HG02610 (cell line): Measurements from ENCODE around the gene CDK5R1.

Experiments used
- ATAC-seq: cut with Tn5 transposase; IDR thresholded peaks from one replicate; pipeline ENCODE4 v1.9.1; 2021; ENCODE audit warnings: mild to moderate bottlenecking, moderate library complexity; ENCODE audit not compliant: unreplicated experiment

The CDK5R1 gene

DNA sequence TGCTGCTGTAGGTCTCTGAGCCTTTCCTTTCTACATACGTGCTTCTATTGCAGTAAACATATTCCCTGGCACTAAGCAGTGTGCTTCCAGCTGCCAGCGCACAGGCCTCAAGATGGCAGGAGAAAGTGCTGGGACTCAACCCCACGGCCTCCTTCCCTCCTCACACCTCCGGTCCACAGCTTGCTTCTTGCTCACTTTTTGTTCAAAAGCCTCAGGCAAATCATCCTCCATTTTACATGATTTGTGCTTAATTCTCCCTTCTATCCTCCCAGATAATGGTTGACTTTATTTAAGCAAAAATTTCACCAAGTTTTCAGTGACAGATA is 5.4 kb downstream of the CDK5R1 start:
- no peak for ATAC-seq

GRCh38 chr17:32492648-32493289 is 6.0 kb downstream of the CDK5R1 start:
- no peak for ATAC-seq

DNA sequence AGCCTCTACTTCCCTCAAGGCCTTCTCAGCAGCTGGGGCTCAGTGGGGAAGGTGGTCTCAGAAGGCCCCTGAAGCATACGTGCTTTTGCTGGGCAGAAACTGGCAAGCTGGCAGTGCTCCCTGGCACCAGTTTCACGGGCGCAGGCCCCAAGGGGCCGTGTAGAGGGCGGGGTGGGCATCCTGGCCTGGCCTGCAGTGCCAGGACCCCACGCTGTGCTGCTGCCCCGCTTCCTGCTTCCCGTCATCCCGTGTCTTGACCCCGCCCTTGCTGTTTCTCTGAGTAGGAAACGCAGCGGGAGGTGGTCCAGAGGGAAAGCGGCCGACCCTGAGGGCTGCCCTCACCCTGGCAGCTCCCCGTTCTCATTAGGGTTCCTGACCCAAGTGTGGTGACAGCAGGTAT is 6.8 kb downstream of the CDK5R1 start:
- ATAC-seq, result no peak

GRCh38 chr17:32493976-32494513 is 7.3 kb downstream of the CDK5R1 start:
- no peak for ATAC-seq

DNA sequence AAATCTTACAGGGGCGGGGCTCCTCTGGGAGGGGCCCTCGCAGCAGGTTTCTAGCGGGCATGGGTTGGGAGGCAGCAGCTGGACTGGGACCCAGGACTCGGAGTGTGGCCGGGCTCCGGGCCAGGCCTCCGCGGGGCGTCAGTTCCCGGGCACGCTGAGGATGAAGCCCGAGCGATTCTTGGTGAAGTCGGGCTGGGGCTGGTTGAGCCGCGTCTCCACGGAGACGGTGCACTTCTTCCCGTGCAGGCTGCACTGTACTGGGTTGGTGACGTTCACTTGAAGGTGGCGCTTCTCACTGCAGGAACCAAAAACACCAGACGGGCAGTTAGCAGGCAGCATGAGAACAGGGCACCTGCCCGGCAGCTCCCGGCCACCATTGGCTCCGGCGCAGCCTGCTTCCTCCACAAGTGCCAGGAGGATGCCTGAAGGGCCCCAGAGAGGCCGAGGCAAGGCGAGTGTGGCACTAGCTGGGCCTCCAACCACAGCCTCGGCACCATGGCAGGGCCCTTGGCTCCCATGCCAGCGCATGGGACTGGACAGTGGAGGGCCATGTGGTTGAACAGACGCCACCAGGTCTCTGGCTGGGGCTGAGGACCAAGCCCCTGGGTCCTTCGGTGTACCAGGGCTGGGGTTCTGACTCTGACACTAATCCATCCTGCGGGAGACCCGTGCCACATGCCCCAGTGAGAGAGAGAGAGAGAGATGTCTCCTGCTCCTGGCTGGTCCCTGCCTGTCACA is 8.0 kb downstream of the CDK5R1 start:
- ATAC-seq, result no peak

DNA sequence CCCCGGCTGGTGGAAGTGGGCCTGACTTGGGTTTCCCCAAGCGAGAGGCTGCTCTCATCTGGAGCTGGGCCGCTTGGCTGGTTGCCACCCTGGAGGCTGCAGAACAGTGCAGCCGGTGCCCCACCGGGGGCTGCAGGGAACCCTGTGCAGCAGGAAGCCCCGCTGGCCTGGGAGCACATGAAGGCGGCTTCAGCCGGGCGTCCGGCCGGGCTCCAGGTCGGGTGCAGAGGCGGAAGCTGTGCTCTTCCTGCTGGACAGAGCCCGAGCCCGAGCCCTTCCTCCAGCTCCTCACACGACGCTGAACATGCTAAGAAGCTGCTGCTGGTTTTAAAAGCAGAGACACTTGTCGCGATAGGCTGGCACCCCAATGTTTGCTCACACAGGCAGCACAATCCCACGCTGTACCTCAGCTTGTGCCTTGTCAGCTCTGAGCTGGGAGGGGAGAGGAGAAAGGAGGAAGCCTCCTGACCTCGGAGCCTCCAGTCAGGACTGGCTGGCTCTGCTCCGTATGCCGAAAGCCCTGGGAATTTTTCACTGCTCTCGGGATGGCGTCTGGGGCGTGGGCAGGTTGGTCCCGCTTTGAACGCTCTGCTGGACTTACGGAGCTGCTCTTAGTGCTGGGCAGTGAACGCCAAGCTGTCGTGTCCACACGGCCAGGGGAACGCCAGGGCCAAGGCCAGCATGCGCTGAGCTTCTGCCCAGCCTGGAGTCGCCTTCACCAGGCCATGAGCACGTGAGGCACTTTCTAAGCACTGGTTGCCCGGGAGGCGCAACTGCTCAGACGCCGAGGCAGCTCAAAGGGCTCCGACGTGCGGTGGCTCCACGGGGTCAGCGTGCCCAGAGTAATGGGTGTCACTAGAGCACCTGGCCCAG is 8.8 kb downstream of the CDK5R1 start:
- ATAC-seq, result no peak

DNA sequence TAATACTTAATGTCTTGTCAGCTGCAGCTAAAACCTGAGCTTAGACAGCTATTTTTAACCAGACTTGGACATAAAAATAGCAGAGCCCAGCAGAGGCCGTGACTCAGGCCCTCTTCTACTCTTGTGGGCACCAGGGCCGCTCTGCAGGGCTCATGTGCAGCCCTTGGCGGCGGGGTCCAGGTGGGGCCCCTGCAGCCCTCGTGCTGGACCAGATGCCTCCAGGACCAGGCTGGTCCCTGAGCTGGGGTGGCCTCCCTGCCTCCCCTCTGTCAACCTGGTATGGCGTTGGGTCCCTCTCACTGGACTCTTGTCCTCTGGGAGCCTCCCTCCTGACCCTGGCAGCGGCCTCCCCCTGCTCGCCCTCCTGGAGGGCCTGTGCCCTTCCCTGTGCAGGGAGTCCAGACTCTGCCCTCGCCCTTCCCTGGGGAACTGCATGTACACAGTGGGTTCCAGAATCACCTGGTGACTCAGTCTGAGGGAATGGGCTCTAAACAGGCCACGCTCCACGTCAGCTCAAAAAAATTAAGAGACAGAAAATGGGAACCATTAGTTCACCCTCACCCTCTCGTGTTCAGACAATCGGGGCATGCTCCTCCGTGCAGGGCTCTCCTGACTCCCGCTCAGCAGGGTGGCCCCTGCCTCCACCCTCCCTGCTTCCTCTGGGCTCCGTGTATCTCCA is 9.7 kb downstream of the CDK5R1 start:
- ATAC-seq, result no peak

- ATAC-seq, result no peak
Observed at GRCh38 chr17:32497431-32498205, 10.8 kb downstream of the CDK5R1 start.

GRCh38 chr17:32498391-32498790 is 11.6 kb downstream of the CDK5R1 start:
- no peak for ATAC-seq

DNA sequence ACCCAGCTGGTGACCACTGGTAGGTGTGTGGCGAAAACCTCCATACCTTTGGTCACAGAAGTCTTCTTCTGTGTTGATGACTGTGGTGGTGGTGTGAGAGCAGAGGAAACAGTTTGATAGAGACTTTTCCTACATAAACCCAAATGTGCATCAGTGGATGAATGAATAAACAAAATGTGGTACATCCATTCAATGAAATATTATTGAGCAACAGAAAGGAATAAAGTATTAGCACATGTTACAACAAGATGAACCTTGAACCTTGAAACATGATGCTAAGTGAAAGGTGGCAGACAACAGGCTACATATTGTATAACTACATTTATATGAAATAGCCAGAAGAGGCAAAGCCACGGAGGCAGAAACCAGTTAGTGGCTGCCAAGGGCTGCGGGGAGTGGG is 15.2 kb downstream of the CDK5R1 start:
- no peak for ATAC-seq

GRCh38 chr17:32502710-32503109 is 15.9 kb downstream of the CDK5R1 start:
- no peak for ATAC-seq

DNA sequence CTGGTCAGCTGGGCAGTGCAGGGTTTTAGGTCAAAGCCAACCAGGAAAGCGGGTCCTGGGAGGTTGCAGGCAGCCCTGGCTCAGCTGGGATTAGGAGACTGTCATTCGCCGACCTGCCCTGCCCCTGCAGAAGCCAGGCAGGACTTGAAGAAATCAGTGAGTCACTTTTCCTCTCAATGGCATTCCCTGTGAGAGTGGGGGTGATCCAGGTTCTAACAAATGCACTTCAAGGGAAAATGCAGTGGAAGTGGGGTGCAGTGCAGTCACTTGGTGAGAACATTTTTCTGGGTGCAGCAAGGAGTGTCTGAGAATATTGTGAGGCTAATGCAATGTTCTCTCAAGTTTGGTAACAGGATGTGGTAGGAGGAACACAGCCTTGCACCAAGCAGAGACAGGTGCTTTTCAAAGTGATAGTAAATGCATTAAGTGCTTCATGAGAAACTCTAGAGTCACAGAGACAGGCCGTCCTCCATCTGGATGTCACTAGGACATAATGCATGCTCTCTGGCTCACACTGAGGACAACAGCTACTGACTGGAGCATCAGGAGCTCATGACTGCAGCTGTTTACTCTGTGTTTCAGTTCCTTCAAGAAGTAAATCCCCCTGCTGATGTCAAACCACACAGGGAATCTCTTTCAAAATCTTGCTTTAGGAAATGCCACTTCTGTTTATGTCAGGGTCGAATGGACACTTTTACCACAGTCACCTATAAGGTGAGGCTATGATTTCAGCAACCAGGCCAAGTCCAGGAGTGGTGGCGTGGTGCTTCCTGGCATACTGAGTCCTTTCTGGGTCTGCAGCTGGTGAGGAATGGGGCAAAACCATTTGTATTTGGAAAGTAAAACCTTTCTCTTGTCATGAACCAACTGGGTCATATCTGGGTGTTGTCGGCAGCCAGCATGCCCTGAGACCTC is 16.7 kb downstream of the CDK5R1 start:
- ATAC-seq, result peak; percentile 89

DNA sequence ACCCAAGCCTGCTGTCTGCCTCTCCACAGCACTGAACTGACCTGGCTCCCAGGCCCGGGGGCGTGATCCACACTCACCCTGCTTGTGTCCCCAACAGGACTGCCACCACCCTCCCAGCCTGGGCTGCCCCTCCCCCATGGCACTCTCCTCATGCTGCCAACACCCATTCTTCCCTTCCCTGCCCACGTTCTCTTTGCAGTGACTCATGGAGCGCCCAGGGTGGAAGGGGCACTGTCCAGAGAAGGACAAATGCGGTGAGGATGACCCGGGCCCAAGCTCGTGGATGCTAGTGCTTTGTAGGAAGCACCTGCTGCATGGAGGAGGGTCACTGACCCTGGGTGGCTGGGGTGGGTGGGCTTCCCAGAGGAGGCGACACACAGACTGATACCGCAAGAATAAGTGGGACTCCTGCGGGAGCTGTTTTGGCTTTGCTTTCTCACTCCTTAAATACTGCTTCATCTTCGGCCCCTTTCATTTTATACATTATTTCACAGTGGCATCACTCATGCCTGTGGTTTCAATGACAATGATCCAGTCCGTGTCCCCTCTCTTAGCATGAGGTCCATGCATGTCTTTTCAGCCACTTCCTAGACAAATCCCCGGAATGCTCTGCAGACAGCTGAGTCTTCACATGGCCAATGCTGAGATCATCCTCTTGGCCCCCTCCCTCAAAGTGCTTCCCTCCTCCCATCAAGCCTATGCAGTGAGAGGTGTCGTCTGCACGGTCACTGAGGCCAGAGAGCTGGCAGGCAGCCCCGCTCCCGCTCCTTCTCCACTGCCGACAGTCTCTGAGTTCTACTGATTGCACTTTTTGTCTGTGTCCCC is 17.6 kb downstream of the CDK5R1 start:
- ATAC-seq, result no peak

DNA sequence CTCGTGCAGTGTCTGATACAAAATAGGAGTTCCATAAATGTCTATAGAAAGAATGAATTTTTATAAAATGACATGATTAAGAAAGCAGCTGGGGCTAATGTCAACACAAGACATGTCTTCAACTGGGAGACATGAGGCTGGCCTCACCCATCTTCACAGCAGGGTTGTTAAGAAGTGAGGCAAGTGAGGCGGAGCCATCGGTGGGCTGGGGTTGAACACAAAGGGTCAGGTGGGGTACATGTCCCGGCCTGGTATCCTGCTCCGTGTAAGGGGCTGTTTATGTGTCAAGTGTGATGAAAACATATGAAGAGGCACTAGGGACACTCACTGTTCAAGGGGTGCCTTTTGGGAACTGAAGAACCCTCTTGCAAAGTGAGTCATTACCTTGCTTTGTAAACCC is 22.1 kb downstream of the CDK5R1 start:
- ATAC-seq, result no peak

- ATAC-seq, result no peak
Observed at GRCh38 chr17:32510466-32510865, 23.7 kb downstream of the CDK5R1 start.

DNA sequence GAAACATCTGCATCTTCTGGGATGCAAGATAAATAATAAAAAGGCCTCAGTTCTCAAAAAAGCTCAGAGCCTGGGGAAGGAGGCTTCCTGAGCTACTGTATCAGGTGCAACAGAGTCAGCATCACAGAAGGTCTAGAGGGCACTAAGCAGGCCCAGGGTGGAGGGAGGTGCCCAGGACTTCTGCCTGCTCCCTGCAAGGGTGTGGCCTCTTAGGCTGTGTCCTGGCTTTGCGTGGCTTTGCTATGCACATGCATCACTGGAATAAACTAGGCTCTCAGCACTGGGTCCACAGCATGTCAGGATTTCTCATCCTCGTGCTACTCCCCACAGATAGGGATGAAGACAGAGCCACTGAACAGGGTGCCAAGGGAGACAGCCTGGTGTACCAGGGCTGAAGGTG is 25.5 kb downstream of the CDK5R1 start:
- ATAC-seq, result no peak

DNA sequence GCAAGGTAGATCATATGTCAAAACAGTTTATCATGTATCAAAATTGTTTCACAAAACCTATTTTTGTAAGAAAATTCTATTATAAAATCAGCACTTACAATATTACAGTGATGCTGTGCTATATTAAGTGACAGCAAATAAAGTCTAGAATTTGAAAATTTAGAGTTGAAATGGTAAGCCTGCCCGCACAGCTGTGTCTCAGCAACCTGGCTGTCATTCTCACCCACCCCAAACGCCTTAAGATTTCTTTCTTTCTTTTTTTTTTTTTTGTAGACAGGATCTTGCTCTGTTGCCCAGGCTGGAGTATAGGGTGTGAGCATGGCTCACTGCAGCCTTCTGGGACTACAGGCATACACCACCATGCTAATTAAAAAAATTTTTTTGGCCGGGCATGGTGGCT is 26.8 kb downstream of the CDK5R1 start:
- ATAC-seq, result no peak

GRCh38 chr17:32514606-32515005 is 27.8 kb downstream of the CDK5R1 start:
- ATAC-seq, result no peak
